Duodenal mucosa (tissue), 2 donors: Measurements from ENCODE around the gene NKX6-1.

Source experiments
- H3K27ac ChIP-seq: one replicate; pipeline ENCODE4 v1.7.0; 2013; ENCODE audit warnings: low read depth, low read length
- H3K27me3 ChIP-seq, 2 donors: one replicate each; pipeline ENCODE4 v1.7.0; 2013; ENCODE audit warnings: low read length in 2 of 2, control low read depth in 1 of 2; ENCODE audit not compliant: insufficient read depth in 2 of 2, control insufficient read depth in 1 of 2
- H3K36me3 ChIP-seq, 2 donors: one replicate each; pipeline ENCODE4 v1.7.0; 2013; ENCODE audit warnings: low read length in 2 of 2, control low read depth in 1 of 2; ENCODE audit not compliant: insufficient read depth in 2 of 2, control insufficient read depth in 1 of 2
- H3K4me1 ChIP-seq, 2 donors: one replicate each; pipeline ENCODE4 v1.7.0; 2013; ENCODE audit warnings: low read length in 2 of 2, control low read depth in 1 of 2; ENCODE audit not compliant: insufficient read depth in 2 of 2, control insufficient read depth in 1 of 2
- H3K4me3 ChIP-seq, 2 donors: one replicate each; pipeline ENCODE4 v1.7.0; 2013; ENCODE audit warnings: low read length in 2 of 2, low read depth in 1 of 2
- H3K9ac ChIP-seq, 2 donors: one replicate each; pipeline ENCODE4 v1.7.0; 2013; ENCODE audit warnings: low read length in 2 of 2, low read depth in 1 of 2
- H3K9me3 ChIP-seq, 2 donors: one replicate each; pipeline ENCODE4 v1.7.0; 2013; ENCODE audit warnings: low read length in 2 of 2, control low read depth in 1 of 2; ENCODE audit not compliant: control insufficient read depth in 1 of 2

Gene NKX6-1

DNA sequence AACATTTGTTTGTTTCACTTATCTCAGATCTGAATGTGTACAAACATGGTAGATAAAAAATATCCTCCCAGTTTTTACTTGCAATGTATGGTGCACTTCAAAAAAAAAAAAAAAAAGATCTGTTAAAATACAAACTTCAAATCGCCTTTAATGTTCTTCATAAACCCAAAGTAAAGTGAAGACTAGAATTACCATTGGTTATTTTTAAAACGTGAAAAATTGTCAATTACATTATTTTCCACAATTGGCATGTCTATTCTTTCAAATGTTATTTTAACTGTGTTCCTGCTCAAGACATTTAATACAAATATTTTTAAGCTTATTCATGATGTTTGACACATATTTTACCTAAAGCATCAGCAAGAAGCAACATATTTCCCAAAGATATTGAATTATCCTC lies 5.0 kb downstream of the NKX6-1 start:
- no peaks in the 10 kb centered on the region for H3K36me3 ChIP-seq
- peaks cover 13 to 19% of the 10 kb centered on the region in 2 donors for H3K4me1 ChIP-seq
- no peak overlapping the region for H3K9ac ChIP-seq
- H3K27ac ChIP-seq: no peak overlapping the region
- no peaks in the 10 kb centered on the region for H3K9me3 ChIP-seq
- peaks cover 87 to 99% of the 10 kb centered on the region in 2 donors for H3K27me3 ChIP-seq
- no peak overlapping the region for H3K4me3 ChIP-seq

- H3K4me1 ChIP-seq: peaks cover 8 to 12% of the 10 kb centered on the region in 2 donors
- peak overlapping the region in 1 of 2 donors; percentile 40 for H3K4me3 ChIP-seq
- H3K27me3 ChIP-seq: peaks cover 83 to 93% of the 10 kb centered on the region in 2 donors
Observed at GRCh38 chr4:84493092-84493850, 5.8 kb downstream of the NKX6-1 start.

GRCh38 chr4:84492737-84493091 lies 6.4 kb downstream of the NKX6-1 start:
- Histone ChIP-seq H3K27ac (no peak overlapping the region), H3K9me3 (no peaks in the 10 kb centered on the region), H3K4me3 (no peak overlapping the region), H3K36me3 (no peaks in the 10 kb centered on the region), H3K27me3 (peaks cover 78 to 87% of the 10 kb centered on the region in 2 donors), H3K4me1 (peaks cover 4 to 11% of the 10 kb centered on the region in 2 donors), H3K9ac (no peak overlapping the region)

More at GRCh38 chr4:84493092-84493850, 5.8 kb downstream of the NKX6-1 start:
- no peaks in the 10 kb centered on the region for H3K36me3 ChIP-seq
- H3K27ac ChIP-seq: no peak overlapping the region
- no peaks in the 10 kb centered on the region for H3K9me3 ChIP-seq
- no peak overlapping the region for H3K9ac ChIP-seq

DNA sequence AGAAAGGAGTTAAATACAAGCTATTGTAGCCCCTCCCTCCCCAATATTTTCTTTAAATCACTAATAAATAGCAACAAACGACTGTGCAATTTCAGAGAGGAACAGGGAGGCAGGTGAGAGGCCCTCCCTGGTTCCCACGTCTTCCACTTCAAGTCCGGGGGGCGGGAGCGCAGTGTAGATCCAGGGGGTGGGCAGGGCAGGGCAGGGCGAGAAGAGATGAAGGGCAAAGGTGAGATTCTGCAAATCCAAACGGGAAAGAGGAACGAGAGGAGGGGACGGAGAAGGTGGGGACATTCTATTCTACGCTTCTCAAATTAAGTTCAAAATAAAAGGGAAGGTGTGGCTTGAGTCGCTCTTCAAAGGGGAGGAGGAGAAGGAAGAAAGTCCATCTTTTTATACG lies 6.8 kb downstream of the NKX6-1 start:
- no peak overlapping the region for H3K4me3 ChIP-seq
- H3K27me3 ChIP-seq: peaks cover 74 to 87% of the 10 kb centered on the region in 2 donors
- no peaks in the 10 kb centered on the region for H3K9me3 ChIP-seq

GRCh38 chr4:84491481-84491880 lies 7.6 kb downstream of the NKX6-1 start:
- H3K36me3 ChIP-seq: no peaks in the 10 kb centered on the region
- no peaks in the 10 kb centered on the region for H3K9me3 ChIP-seq
- peaks cover 70 to 82% of the 10 kb centered on the region in 2 donors for H3K27me3 ChIP-seq
- H3K4me1 ChIP-seq: peaks cover 4 to 11% of the 10 kb centered on the region in 2 donors
- H3K27ac ChIP-seq: no peak overlapping the region
- no peak overlapping the region for H3K4me3 ChIP-seq
- H3K9ac ChIP-seq: no peak overlapping the region

More for the DNA sequence above, 6.8 kb downstream of the NKX6-1 start:
- no peak overlapping the region for H3K9ac ChIP-seq
- peaks cover 4 to 11% of the 10 kb centered on the region in 2 donors for H3K4me1 ChIP-seq
- H3K27ac ChIP-seq: no peak overlapping the region
- H3K36me3 ChIP-seq: no peaks in the 10 kb centered on the region

GRCh38 chr4:84490663-84491062 lies 8.4 kb downstream of the NKX6-1 start:
- Histone ChIP-seq H3K4me3 (no peak overlapping the region), H3K36me3 (no peaks in the 10 kb centered on the region), H3K4me1 (peaks cover 4 to 11% of the 10 kb centered on the region in 2 donors), H3K9me3 (no peaks in the 10 kb centered on the region), H3K27ac (no peak overlapping the region), H3K27me3 (peaks cover 71 to 82% of the 10 kb centered on the region in 2 donors), H3K9ac (no peak overlapping the region)

- Histone ChIP-seq H3K36me3 (no peaks in the 10 kb centered on the region), H3K4me1 (peaks cover 0 to 9% of the 10 kb centered on the region in 2 donors), H3K4me3 (no peak overlapping the region), H3K9ac (no peak overlapping the region), H3K9me3 (no peaks in the 10 kb centered on the region), H3K27me3 (peaks cover 64 to 82% of the 10 kb centered on the region in 2 donors), H3K27ac (no peak overlapping the region)
Observed at GRCh38 chr4:84484236-84484635, 14.9 kb downstream of the NKX6-1 start.

- no peaks in the 10 kb centered on the region for H3K9me3 ChIP-seq
- no peaks in the 10 kb centered on the region for H3K36me3 ChIP-seq
- no peak overlapping the region for H3K4me3 ChIP-seq
- H3K27ac ChIP-seq: no peak overlapping the region
- H3K9ac ChIP-seq: no peak overlapping the region
- peaks cover 0 to 9% of the 10 kb centered on the region in 2 donors for H3K4me1 ChIP-seq
- peaks cover 59 to 81% of the 10 kb centered on the region in 2 donors for H3K27me3 ChIP-seq
Observed at GRCh38 chr4:84483688-84484087, 15.4 kb downstream of the NKX6-1 start.

DNA sequence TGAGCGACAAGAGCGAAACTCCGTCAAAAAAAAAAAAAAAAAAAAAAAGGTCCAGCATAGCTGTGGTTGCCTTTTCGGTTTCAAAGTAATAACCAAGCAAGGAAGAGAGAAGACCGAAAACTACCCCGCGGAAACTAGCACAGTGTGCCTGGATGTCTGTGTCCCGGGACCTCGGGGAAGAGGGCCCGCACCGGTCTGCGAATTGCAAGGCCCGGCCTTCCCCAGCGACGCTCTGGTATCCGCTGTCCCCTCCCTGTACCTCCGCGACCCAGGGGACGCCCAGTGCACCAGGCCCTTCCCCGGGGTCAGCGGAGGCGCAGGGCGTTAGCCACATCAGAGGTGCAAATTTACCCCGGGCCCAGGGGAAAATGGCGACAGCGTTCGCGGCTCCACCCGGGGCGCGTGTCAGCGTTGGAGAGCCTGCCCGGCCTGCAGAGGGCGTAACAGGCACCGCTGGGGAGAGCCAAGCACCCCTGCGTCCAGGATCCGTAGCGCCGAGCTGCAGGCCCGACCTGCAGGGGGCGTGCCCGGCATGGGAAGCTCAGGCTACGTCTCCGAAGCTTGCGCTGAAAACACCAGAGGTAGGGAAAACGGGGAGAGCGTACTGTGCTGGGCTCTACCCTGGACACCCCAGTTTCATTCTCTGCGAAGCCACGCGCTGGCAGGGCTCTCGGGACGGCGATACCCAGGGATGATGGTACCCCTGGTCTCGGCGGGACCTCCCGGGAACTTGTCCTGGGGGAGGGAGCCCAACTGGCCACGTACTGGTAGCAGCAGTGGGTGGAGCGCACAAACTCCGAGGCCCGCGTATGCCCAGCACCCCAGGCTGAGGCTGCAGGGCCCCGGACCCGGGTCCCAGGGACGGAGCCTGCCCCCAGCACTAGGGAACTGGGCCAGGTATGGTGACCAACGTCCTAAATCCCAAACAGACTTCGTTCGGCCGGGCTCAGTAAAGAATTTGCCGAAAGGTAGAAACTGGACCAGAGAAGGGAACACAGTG lies 16.2 kb downstream of the NKX6-1 start:
- Histone ChIP-seq H3K36me3 (no peaks in the 10 kb centered on the region), H3K9me3 (no peaks in the 10 kb centered on the region), H3K9ac (no peak overlapping the region), H3K27ac (no peak overlapping the region), H3K4me1 (peaks cover 0 to 9% of the 10 kb centered on the region in 2 donors), H3K27me3 (peaks cover 59 to 85% of the 10 kb centered on the region in 2 donors), H3K4me3 (peak overlapping the region; percentile 27 to 48)

DNA sequence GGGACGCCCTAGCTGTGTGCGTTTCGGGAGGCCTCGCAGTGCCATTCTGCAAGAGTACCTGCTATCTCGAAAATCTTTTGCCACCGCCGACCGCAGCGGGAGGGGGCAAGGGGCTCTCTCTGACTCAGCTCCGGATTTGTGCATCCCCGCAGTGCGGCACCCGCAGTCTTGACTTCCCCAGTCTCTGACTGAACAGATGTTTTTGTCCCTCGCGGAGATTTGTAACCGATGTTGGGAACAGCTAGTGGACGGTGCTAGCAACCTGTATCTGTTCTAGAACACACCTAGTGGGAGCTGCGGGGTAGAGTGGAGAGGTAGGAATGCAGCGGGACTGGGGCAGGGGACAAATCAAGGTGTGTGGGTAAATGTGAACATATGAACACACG lies 17.2 kb downstream of the NKX6-1 start:
- H3K27ac ChIP-seq: no peak overlapping the region
- peaks cover 59 to 80% of the 10 kb centered on the region in 2 donors for H3K27me3 ChIP-seq
- H3K36me3 ChIP-seq: no peaks in the 10 kb centered on the region
- H3K9ac ChIP-seq: no peak overlapping the region
- no peaks in the 10 kb centered on the region for H3K9me3 ChIP-seq
- H3K4me3 ChIP-seq: no peak overlapping the region
- peaks cover 0 to 9% of the 10 kb centered on the region in 2 donors for H3K4me1 ChIP-seq
